Endothelial cell of umbilical vein (primary cell): ENCODE measurements around the gene ESYT2.

Experiments used
- EZH2 ChIP-seq: IDR thresholded peaks from 2 replicates; pipeline ENCODE4 v1.6.1; 2012; ENCODE audit warnings: borderline replicate concordance, low read depth, mild to moderate bottlenecking, moderate library complexity, low read length, inconsistent platforms; ENCODE audit not compliant: severe bottlenecking
- JUN ChIP-seq: IDR thresholded peaks from 2 replicates; pipeline ENCODE4 v1.6.1; 2011; ENCODE audit warnings: borderline replicate concordance, low read depth; ENCODE audit not compliant: insufficient read length, insufficient read depth
- MYC ChIP-seq: IDR thresholded peaks from one replicate; pipeline ENCODE4 v1.6.1; 2011; ENCODE audit warnings: mild to moderate bottlenecking, low read depth, low read length
- POLR2A ChIP-seq: IDR thresholded peaks from 2 replicates; pipeline ENCODE4 v1.6.1; 2012; ENCODE audit warnings: low read depth, mild to moderate bottlenecking, control low read depth, low read length
- POLR2AphosphoS5 ChIP-seq: IDR thresholded peaks from 2 replicates; pipeline ENCODE4 v1.6.1; 2012; ENCODE audit warnings: low read depth, mild to moderate bottlenecking, control low read depth, low read length, moderate library complexity; ENCODE audit not compliant: insufficient read depth
- TF ChIP-seq, protein P1 (sequence below), 2 donors: IDR thresholded peaks; 1 replicate in 1 of 2; 2 replicates in 1 of 2; pipeline ENCODE4 v1.5.1; 2011; ENCODE audit warnings: low read length in 2 of 2, mild to moderate bottlenecking in 2 of 2, moderate library complexity in 2 of 2, control low read depth in 1 of 2, inconsistent platforms in 1 of 2, low read depth in 1 of 2; ENCODE audit not compliant: insufficient read depth in 1 of 2; ENCODE audit errors: extremely low read depth in 1 of 2

DNA sequence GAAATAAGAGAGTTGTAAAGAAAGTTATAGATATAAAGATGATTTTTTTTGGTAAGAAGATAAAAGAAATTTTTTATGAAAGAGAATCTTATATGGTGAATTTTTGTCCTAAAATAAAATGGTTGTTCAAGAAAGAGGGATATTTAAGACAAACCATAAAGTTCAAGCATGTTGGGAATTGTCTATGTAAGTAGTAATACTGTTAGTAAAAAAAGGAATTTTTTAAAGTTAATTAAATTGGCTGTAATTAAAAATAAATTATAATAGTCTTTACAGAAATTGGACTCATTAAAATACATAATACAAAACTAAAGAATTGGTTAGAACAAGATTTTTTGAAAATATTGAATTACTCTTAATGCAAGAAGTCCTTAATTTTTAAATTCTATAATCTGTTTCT, 17.0 kb upstream of the ESYT2 start:
- TF ChIP-seq, protein P1, sequence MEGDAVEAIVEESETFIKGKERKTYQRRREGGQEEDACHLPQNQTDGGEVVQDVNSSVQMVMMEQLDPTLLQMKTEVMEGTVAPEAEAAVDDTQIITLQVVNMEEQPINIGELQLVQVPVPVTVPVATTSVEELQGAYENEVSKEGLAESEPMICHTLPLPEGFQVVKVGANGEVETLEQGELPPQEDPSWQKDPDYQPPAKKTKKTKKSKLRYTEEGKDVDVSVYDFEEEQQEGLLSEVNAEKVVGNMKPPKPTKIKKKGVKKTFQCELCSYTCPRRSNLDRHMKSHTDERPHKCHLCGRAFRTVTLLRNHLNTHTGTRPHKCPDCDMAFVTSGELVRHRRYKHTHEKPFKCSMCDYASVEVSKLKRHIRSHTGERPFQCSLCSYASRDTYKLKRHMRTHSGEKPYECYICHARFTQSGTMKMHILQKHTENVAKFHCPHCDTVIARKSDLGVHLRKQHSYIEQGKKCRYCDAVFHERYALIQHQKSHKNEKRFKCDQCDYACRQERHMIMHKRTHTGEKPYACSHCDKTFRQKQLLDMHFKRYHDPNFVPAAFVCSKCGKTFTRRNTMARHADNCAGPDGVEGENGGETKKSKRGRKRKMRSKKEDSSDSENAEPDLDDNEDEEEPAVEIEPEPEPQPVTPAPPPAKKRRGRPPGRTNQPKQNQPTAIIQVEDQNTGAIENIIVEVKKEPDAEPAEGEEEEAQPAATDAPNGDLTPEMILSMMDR (IDR thresholded peaks at IDR 0.05; ENCODE audit: extremely low read depth in 1 of 2, insufficient read depth in 1 of 2, low read depth in 1 of 2, low read length in 2 of 2): no peak
- TF ChIP-seq EZH2: no peak
- no peak for TF ChIP-seq POLR2A
- TF ChIP-seq JUN: no peak
- TF ChIP-seq POLR2AphosphoS5: no peak
- TF ChIP-seq MYC: no peak
